ENCODE measurements around the gene ATOSA. TPM values are rescaled to one million over a fixed set of nuclear protein-coding genes. Genes with fewer than 3 reads are reported as not detected.

The ATOSA gene
- total and polyA plus RNA-seq, 2 of the 8 experiments (the other 6 are each of a cell fraction or from before 2014, with no cell fraction given), result 4.6 to 7.9 TPM

DNA sequence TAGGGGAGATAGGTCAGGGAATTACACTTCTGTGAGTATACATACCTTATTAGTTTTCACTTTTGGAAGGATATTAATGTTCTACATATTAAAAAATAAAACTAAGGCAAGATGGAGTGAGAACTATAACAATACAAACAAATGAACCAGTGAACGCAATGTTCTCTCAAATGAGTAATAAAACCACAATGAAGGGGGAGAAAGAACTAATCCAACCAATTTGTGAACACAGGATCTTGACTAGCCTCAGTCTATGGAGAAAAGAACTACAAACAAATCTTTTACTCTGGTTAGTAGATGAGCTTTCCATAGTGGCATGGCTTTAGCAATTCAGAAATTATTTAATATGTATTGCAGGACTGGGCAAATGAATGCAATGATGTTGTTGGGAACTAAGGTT is 26.9 kb upstream of the ATOSA start (continued):
- TF ChIP-seq, protein P1, sequence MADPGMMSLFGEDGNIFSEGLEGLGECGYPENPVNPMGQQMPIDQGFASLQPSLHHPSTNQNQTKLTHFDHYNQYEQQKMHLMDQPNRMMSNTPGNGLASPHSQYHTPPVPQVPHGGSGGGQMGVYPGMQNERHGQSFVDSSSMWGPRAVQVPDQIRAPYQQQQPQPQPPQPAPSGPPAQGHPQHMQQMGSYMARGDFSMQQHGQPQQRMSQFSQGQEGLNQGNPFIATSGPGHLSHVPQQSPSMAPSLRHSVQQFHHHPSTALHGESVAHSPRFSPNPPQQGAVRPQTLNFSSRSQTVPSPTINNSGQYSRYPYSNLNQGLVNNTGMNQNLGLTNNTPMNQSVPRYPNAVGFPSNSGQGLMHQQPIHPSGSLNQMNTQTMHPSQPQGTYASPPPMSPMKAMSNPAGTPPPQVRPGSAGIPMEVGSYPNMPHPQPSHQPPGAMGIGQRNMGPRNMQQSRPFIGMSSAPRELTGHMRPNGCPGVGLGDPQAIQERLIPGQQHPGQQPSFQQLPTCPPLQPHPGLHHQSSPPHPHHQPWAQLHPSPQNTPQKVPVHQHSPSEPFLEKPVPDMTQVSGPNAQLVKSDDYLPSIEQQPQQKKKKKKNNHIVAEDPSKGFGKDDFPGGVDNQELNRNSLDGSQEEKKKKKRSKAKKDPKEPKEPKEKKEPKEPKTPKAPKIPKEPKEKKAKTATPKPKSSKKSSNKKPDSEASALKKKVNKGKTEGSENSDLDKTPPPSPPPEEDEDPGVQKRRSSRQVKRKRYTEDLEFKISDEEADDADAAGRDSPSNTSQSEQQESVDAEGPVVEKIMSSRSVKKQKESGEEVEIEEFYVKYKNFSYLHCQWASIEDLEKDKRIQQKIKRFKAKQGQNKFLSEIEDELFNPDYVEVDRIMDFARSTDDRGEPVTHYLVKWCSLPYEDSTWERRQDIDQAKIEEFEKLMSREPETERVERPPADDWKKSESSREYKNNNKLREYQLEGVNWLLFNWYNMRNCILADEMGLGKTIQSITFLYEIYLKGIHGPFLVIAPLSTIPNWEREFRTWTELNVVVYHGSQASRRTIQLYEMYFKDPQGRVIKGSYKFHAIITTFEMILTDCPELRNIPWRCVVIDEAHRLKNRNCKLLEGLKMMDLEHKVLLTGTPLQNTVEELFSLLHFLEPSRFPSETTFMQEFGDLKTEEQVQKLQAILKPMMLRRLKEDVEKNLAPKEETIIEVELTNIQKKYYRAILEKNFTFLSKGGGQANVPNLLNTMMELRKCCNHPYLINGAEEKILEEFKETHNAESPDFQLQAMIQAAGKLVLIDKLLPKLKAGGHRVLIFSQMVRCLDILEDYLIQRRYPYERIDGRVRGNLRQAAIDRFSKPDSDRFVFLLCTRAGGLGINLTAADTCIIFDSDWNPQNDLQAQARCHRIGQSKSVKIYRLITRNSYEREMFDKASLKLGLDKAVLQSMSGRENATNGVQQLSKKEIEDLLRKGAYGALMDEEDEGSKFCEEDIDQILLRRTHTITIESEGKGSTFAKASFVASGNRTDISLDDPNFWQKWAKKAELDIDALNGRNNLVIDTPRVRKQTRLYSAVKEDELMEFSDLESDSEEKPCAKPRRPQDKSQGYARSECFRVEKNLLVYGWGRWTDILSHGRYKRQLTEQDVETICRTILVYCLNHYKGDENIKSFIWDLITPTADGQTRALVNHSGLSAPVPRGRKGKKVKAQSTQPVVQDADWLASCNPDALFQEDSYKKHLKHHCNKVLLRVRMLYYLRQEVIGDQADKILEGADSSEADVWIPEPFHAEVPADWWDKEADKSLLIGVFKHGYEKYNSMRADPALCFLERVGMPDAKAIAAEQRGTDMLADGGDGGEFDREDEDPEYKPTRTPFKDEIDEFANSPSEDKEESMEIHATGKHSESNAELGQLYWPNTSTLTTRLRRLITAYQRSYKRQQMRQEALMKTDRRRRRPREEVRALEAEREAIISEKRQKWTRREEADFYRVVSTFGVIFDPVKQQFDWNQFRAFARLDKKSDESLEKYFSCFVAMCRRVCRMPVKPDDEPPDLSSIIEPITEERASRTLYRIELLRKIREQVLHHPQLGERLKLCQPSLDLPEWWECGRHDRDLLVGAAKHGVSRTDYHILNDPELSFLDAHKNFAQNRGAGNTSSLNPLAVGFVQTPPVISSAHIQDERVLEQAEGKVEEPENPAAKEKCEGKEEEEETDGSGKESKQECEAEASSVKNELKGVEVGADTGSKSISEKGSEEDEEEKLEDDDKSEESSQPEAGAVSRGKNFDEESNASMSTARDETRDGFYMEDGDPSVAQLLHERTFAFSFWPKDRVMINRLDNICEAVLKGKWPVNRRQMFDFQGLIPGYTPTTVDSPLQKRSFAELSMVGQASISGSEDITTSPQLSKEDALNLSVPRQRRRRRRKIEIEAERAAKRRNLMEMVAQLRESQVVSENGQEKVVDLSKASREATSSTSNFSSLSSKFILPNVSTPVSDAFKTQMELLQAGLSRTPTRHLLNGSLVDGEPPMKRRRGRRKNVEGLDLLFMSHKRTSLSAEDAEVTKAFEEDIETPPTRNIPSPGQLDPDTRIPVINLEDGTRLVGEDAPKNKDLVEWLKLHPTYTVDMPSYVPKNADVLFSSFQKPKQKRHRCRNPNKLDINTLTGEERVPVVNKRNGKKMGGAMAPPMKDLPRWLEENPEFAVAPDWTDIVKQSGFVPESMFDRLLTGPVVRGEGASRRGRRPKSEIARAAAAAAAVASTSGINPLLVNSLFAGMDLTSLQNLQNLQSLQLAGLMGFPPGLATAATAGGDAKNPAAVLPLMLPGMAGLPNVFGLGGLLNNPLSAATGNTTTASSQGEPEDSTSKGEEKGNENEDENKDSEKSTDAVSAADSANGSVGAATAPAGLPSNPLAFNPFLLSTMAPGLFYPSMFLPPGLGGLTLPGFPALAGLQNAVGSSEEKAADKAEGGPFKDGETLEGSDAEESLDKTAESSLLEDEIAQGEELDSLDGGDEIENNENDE (IDR thresholded peaks at IDR 0.05; ENCODE audit: insufficient replicate concordance, low read length), result no peak
- no peak for TF ChIP-seq BCL11A (IDR thresholded peaks at IDR 0.05; ENCODE audit: low read depth in 2 of 2, low read length in 2 of 2)
- no peak for TF ChIP-seq JUN (IDR thresholded peaks at IDR 0.05; ENCODE audit: low read depth, low read length)
- no peak for TF ChIP-seq SP1 (IDR thresholded peaks at IDR 0.05; ENCODE audit: low read depth, low read length)

Data from H1 (cell line).